KBM-7 (cell line): ENCODE measurements around the gene CALN1.

Experiments used
- DNase-seq: peaks from one replicate; pipeline ENCODE4 v3.0.0-alpha.2; 2015
- in situ Hi-C: fragments of 300-500 bp; cut with MboI; formaldehyde crosslinking; loops from 2 replicates; pipeline ENCODE4 v1.14.3; 2020; ENCODE audit warnings: low sequenced_read_pairs, low pct_unique_long_range_greater_than_20kb, mixed read lengths

Gene CALN1

GRCh38 chr7:72335561-72336381, 76.4 kb downstream of the CALN1 start:
- in situ Hi-C loops = no loop called here
- no peak for DNase-seq

GRCh38 chr7:72334698-72335097, 77.4 kb downstream of the CALN1 start:
- no peak for DNase-seq
- in situ Hi-C loops = no loop called here

GRCh38 chr7:72334066-72334465, 78.1 kb downstream of the CALN1 start:
- DNase-seq = peak; percentile 19
- in situ Hi-C loops = no loop called here

- no peak for DNase-seq
- in situ Hi-C loops = no loop called here
Measured at GRCh38 chr7:72326811-72327210, 85.3 kb downstream of the CALN1 start.

DNA sequence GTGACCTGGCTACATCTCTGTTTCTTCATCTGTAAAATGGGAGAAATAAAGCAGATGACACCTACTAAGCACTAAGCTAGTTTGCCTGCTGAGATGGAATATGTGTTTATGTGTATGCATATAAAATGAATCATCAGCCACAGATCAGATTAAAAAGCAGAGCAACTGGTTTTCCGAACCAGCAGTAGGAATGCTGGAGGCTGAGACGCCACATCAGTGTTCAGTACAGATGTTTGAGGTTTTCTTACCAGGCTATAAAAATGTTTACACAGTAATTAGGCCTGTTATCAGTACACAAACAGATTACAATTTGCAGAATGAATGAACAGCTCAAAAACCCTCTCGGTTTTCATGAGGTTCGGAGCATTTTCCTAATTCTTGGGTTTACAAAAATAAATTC, 85.8 kb downstream of the CALN1 start:
- DNase-seq = no peak
- in situ Hi-C loops = no loop called here

DNA sequence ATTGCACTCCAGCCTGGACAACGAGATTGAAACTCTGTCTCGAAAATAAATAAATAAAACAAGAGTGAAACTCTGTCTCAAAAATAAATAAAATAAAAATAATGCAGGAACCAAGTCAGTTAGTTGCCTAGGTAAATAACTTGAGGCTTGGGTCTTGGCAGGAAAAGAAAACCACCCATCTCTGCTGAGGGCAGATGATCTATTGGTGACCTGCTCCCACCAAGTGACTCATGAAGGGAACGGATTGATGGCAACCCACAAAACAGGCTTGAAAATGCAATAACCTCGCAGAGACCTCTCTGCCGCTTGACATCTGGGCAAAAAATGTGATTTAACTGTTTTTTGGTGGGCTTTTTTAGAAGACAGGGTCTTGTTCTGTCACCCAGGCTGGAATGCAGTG, 86.6 kb downstream of the CALN1 start:
- in situ Hi-C loops = no loop called here
- no peak for DNase-seq

DNA sequence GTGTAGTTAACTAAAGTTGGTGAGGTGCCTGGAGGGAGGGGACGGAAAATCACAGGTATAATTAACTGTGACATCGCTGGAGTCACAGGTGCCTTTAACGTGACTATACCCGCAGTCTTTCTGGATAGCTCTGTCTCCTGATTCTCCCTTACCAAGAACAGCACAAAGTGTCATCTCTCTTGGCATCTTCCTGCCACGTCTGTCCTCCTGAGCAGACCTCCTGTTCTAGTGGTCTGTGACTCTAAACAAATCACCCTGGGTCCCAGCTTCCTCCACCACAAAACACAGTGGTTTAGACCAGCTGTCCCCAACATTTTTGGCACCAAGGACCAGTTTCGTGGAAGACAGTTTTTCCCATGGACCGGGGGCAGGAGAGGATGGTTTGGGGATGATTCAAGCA, 90.5 kb downstream of the CALN1 start:
- in situ Hi-C loops = no loop called here
- no peak for DNase-seq

- no peak for DNase-seq
- in situ Hi-C loops = no loop called here
Measured at GRCh38 chr7:72321081-72321480, 91.1 kb downstream of the CALN1 start.

GRCh38 chr7:72317341-72317740, 94.8 kb downstream of the CALN1 start:
- DNase-seq = no peak
- in situ Hi-C loops = no loop called here

GRCh38 chr7:72316148-72316547, 96.0 kb downstream of the CALN1 start:
- no peak for DNase-seq
- in situ Hi-C loops = no loop called here

- DNase-seq = no peak
- in situ Hi-C loops = no loop called here
Measured at GRCh38 chr7:72313906-72314305, 98.2 kb downstream of the CALN1 start.

DNA sequence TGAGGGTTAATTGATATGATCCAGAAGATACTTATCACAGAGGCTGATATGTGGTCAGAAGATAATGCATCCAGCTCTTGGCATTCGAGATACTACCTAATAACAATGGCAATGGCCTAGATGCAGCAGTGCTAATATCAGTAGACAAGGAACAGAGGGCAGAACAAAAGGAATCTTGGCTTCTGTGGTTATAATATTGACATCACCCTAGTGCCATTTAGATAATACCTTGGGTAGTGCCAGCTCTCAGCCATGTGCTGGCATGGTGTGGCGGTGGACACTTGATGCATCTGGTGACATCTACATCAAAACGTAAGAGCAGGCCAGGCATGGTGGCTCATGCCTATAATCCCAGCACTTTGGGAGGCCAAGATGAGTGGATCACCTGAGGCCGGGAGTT, 101.8 kb downstream of the CALN1 start:
- no peak for DNase-seq
- in situ Hi-C loops = no loop called here

DNA sequence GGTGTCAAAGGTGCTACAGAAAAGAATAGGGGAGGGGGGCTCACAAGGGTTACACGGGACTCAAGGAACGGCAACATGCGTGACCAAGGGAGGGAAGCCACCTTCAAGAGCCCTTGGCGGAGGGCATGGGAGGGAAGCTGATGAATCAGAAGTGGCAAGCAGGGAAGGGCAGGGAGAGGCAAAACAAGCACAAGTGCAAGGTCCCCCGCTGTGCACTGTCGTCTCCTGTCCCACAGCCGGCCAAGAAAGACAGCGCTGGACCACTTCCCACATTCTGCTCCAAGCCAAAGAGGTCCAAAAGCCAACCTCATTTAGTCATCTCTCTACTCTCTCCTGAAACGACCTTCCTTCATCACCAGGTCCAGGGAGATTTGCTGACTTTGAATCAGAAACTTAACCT, 102.7 kb downstream of the CALN1 start:
- no peak for DNase-seq
- in situ Hi-C loops = no loop called here

DNA sequence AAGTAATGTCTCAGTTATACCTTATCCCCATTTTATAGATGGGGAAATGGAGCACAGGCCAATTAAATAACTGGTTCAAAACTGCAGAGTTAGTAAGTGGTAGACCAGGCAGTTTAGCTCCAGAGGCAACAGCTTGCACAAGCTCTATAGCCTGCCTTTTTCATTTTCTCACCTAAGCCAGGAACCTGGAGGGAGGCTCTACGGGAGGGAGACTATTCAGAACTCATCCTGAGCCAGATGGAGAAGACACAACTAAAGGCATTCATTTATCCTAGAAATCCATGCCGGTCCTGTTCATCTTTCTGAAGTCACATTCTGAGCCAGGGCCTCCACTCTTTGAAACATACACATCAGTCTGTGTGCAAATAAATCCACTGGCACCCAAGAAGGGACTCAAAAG, 103.2 kb downstream of the CALN1 start:
- DNase-seq = no peak
- in situ Hi-C loops = no loop called here

GRCh38 chr7:72307566-72307965, 104.6 kb downstream of the CALN1 start:
- in situ Hi-C loops = no loop called here
- DNase-seq = no peak

- DNase-seq = no peak
- in situ Hi-C loops = no loop called here
Measured at GRCh38 chr7:72298912-72299311, 113.2 kb downstream of the CALN1 start.

DNA sequence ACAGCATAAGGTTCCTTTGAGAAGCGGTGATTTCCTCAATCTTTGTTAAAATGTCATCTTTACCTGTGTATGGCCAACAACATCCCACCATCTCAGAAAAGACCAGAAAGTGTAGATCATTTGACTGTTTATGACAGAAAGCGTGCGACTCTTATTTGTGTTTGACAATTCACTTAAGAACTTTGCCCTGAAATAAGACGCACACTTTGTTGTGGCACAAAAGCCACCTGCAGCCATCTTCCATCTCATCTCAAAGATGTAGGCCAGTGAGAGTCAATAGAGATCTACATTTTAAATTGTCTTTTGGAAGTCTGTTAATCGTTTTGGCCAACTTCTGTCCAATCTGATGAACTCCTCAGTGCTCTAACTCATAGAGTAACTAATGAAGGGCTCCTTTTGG, 114.0 kb downstream of the CALN1 start:
- in situ Hi-C loops = no loop called here
- DNase-seq = no peak

DNA sequence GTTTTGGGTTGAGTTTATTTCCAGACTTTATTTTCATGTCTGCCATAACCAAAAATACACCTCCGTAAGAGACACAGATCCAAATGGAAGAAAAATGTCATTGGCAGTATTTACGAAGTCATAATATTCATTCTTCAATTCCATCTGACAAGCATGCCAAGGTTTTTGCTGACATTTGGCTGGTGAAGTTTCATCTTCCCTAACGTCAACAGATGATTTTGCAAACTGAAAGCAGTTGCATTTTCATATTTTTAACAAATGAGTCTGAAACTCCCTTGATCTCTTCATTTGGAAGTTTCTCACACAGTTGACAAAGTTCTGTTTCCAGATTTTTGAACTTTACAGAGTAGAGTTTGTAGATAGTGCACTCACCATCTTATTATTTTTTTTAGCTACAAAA, 114.5 kb downstream of the CALN1 start:
- in situ Hi-C loops = no loop called here
- DNase-seq = no peak

GRCh38 chr7:72292794-72293193, 119.3 kb downstream of the CALN1 start:
- in situ Hi-C loops = no loop called here
- peak; percentile 17 for DNase-seq

- in situ Hi-C loops = no loop called here
- no peak for DNase-seq
Measured at GRCh38 chr7:72292118-72292517, 120.0 kb downstream of the CALN1 start.

GRCh38 chr7:72286519-72286918, 125.6 kb downstream of the CALN1 start:
- DNase-seq = no peak
- in situ Hi-C loops = no loop called here
